Prostate gland (tissue), 2 donors: ENCODE measurements around the gene COMMD1. TPM values are rescaled to one million over a fixed set of nuclear protein-coding genes. Genes with fewer than 3 reads are reported as not detected.

Experiments
- DNase-seq: peaks from one replicate; pipeline ENCODE4 v3.0.0-alpha.2; 2019; ENCODE audit warnings: low spot score
- H3K27ac ChIP-seq, 2 donors: fragments of 200-600 bp; sonication (generic); 2 replicates each; pipeline ENCODE4 v1.5.1; 2017 to 2019
- H3K27me3 ChIP-seq: fragments of 200-600 bp; sonication (generic); replicated peaks from 2 replicates; pipeline ENCODE4 v1.5.1; 2019; ENCODE audit not compliant: insufficient read depth
- H3K36me3 ChIP-seq, 2 donors: fragments of 200-600 bp; sonication (generic); 1 replicate in 1 of 2; 2 replicates in 1 of 2; pipeline versions ENCODE4 v1.5.1 to v1.8.1; 2017 to 2019
- H3K4me1 ChIP-seq: fragments of 200-600 bp; sonication (generic); replicated peaks from 2 replicates; pipeline ENCODE4 v1.5.1; 2019
- H3K4me3 ChIP-seq, 2 donors: fragments of 200-600 bp; sonication (generic); 2 replicates each; pipeline ENCODE4 v1.5.1; 2017 to 2019
- H3K9me3 ChIP-seq: fragments of 200-600 bp; sonication (generic); 2 replicates; pipeline ENCODE4 v1.5.1; 2017
- POLR2A ChIP-seq: fragments of 450-650 bp; IDR thresholded peaks from one replicate; pipeline ENCODE4 v1.6.1; 2016; ENCODE audit warnings: antibody characterized with exemption, mild to moderate bottlenecking
- POLR2AphosphoS5 ChIP-seq: sonication (generic); formaldehyde crosslinking; IDR thresholded peaks from one replicate; pipeline ENCODE4 v1.6.1; 2017; ENCODE audit warnings: antibody characterized with exemption
- WGBS: methylation state at CpG from one replicate; pipeline ENCODE4 v1.1.5; 2018; 5-methylcytosine and 5-hydroxymethylcytosine counted together
- intact Hi-C: fragments of 100-400 bp; cut with DNase I; formaldehyde crosslinking; loops from one replicate; pipeline ENCODE4 v1.14.2; 2022
- total RNA-seq, 2 donors: library from RNA; depleted of rRNA; stranded (reverse); fragments of >200 nt; gene quantifications; one replicate each; pipeline ENCODE4 v1.1.0, GENCODE V29; 2016
- TF ChIP-seq, protein P1 (sequence below), 4 experiments: fragments of 200-600 bp in 2 of 4; fragments of 450-650 bp in 2 of 4; sonication (generic) in 2 of 4; IDR thresholded peaks; 1 replicate in 3 of 4; 2 replicates in 1 of 4; pipeline ENCODE4 v1.5.1; 2016 to 2019; ENCODE audit warnings: antibody characterized with exemption in 4 of 4, mild to moderate bottlenecking in 2 of 4, moderate library complexity in 2 of 4

COMMD1 gene
- total RNA-seq, 2 donors from 2014 or later: 41.9 to 63.9 TPM

GRCh38 chr2:62071760-62072680, 166.5 kb downstream of the COMMD1 start:
- no peaks in the 10 kb centered on the region for H3K36me3 ChIP-seq
- no peaks in the 10 kb centered on the region for H3K9me3 ChIP-seq
- 98% methylated on average over 7 of the region's 7 CpGs for WGBS
- DNase-seq: no peak
- H3K4me1 ChIP-seq: no peaks in the 10 kb centered on the region
- H3K27ac ChIP-seq: no peak overlapping the region
- H3K27me3 ChIP-seq: no peaks in the 10 kb centered on the region
- H3K4me3 ChIP-seq: no peak overlapping the region
- intact Hi-C loops: no loop called here
- no peak for TF ChIP-seq POLR2A
- TF ChIP-seq, protein P1, sequence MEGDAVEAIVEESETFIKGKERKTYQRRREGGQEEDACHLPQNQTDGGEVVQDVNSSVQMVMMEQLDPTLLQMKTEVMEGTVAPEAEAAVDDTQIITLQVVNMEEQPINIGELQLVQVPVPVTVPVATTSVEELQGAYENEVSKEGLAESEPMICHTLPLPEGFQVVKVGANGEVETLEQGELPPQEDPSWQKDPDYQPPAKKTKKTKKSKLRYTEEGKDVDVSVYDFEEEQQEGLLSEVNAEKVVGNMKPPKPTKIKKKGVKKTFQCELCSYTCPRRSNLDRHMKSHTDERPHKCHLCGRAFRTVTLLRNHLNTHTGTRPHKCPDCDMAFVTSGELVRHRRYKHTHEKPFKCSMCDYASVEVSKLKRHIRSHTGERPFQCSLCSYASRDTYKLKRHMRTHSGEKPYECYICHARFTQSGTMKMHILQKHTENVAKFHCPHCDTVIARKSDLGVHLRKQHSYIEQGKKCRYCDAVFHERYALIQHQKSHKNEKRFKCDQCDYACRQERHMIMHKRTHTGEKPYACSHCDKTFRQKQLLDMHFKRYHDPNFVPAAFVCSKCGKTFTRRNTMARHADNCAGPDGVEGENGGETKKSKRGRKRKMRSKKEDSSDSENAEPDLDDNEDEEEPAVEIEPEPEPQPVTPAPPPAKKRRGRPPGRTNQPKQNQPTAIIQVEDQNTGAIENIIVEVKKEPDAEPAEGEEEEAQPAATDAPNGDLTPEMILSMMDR (IDR thresholded peaks at IDR 0.05): no peak
- no peak for TF ChIP-seq POLR2AphosphoS5

DNA sequence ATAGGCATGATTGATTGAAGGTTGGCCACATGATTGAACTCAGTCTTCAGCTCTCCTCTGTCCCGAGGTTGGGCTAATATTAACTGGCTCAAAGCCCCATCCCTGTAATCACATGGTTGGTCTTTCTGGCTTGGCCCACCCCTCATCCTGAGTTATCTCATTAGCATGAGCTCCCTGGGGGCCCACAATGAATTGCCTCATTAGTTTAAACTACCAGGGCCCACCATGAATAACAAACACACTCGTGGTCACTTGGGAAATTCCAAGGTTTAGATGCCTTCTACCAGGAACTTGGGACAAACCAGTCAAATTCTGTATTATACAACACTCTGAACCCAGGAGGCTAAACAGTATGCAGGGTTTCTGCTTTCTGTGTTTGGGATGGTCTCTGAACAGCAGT, 168.8 kb downstream of the COMMD1 start:
- no peaks in the 10 kb centered on the region for H3K4me1 ChIP-seq
- TF ChIP-seq POLR2A (no peak), POLR2AphosphoS5 (no peak)
- TF ChIP-seq, protein P1 (IDR thresholded peaks at IDR 0.05): no peak
- H3K27ac ChIP-seq: no peak overlapping the region
- DNase-seq: no peak
- no peaks in the 10 kb centered on the region for H3K9me3 ChIP-seq
- no peaks in the 10 kb centered on the region for H3K36me3 ChIP-seq
- no peaks in the 10 kb centered on the region for H3K27me3 ChIP-seq
- H3K4me3 ChIP-seq: no peak overlapping the region
- 62% methylated on average over 2 of the region's 2 CpGs for WGBS
- intact Hi-C loops: no loop called here

- Histone ChIP-seq H3K36me3 (no peaks in the 10 kb centered on the region), H3K27me3 (no peaks in the 10 kb centered on the region), H3K4me1 (no peaks in the 10 kb centered on the region), H3K27ac (no peak overlapping the region), H3K9me3 (no peaks in the 10 kb centered on the region), H3K4me3 (no peak overlapping the region)
- 49% methylated on average over 6 of the region's 6 CpGs for WGBS
- no peak for DNase-seq
- no peak for TF ChIP-seq POLR2AphosphoS5
- TF ChIP-seq POLR2A: no peak
- TF ChIP-seq, protein P1 (IDR thresholded peaks at IDR 0.05): no peak
- intact Hi-C loops: no loop called here
These were observed 171.6 kb downstream of the COMMD1 start for GRCh38 chr2:62076980-62077638.

- Histone ChIP-seq H3K4me1 (no peaks in the 10 kb centered on the region), H3K27ac (no peak overlapping the region), H3K9me3 (no peaks in the 10 kb centered on the region), H3K27me3 (no peaks in the 10 kb centered on the region), H3K36me3 (no peaks in the 10 kb centered on the region), H3K4me3 (no peak overlapping the region)
- no peak for DNase-seq
- intact Hi-C loops: no loop called here
- WGBS: 66% methylated on average over 1 of the region's 1 CpG
- no peak for TF ChIP-seq POLR2AphosphoS5
- no peak for TF ChIP-seq POLR2A
- TF ChIP-seq, protein P1 (IDR thresholded peaks at IDR 0.05): no peak
These were observed 179.3 kb downstream of the COMMD1 start for GRCh38 chr2:62084801-62085200.
